ENCODE data around the gene ATRN. TPM values are rescaled to one million over a fixed set of nuclear protein-coding genes. Genes with fewer than 3 reads are reported as not detected.
A peak's percentile ranks its signal among the peaks of the same experiment; 100 is the strongest.

ATRN gene
- total and polyA plus RNA-seq, 4 donors = 4.2 to 38.5 (median 21.2) TPM

GRCh38 chr20:3698591-3699001 is 227.8 kb downstream of the ATRN start:
- peak; percentile 66 to 81 (median 69) for DNase-seq

GRCh38 chr20:3699037-3699436 is 228.2 kb downstream of the ATRN start:
- no peak for ATAC-seq (ENCODE audit: insufficient read depth, low FRiP score)
- 84 to 98% methylated on average over 16 of the region's 16 CpGs for WGBS, 2 donors
- H3K36me3 ChIP-seq (ENCODE audit: control insufficient read depth in 4 of 4, insufficient read depth in 4 of 4, low read length in 4 of 4) = no peaks in the 10 kb centered on the region
- H3K9me3 ChIP-seq (ENCODE audit: control insufficient read depth in 4 of 4, insufficient read depth in 3 of 4, low read length in 3 of 4) = peaks cover 0 to 5% (median 2%) of the 10 kb centered on the region in 4 donors
- no peak overlapping the region for H3K4me3 ChIP-seq
- no peaks in the 10 kb centered on the region for H3K27me3 ChIP-seq (ENCODE audit: control insufficient read depth in 3 of 3, insufficient read depth in 3 of 3, low read length in 2 of 3)
- no peak for DNase-seq
- H3K4me1 ChIP-seq (ENCODE audit: control insufficient read depth in 5 of 5, insufficient read depth in 5 of 5, low read length in 5 of 5) = peaks cover 0 to 10% (median 0%) of the 10 kb centered on the region in 5 donors
- no peak for TF ChIP-seq CTCF (IDR thresholded peaks at IDR 0.05; ENCODE audit: control extremely low read depth, extremely low read depth)
- no peak overlapping the region for H3K9ac ChIP-seq (ENCODE audit: insufficient read depth in 1 of 2, low read length in 2 of 2)
- no peak overlapping the region for H3K27ac ChIP-seq (ENCODE audit: low read depth in 1 of 2, low read length in 1 of 2)

More at GRCh38 chr20:3698591-3699001, 227.8 kb downstream of the ATRN start:
- Histone ChIP-seq H3K27me3 (ENCODE audit: control insufficient read depth in 3 of 3, insufficient read depth in 3 of 3, low read length in 2 of 3) (no peaks in the 10 kb centered on the region), H3K9ac (ENCODE audit: insufficient read depth in 1 of 2, low read length in 2 of 2) (no peak overlapping the region), H3K4me3 (no peak overlapping the region), H3K27ac (ENCODE audit: low read depth in 1 of 2, low read length in 1 of 2) (no peak overlapping the region), H3K9me3 (ENCODE audit: control insufficient read depth in 4 of 4, insufficient read depth in 3 of 4, low read length in 3 of 4) (peaks cover 0 to 5% (median 2%) of the 10 kb centered on the region in 4 donors), H3K4me1 (ENCODE audit: control insufficient read depth in 5 of 5, insufficient read depth in 5 of 5, low read length in 5 of 5) (peaks cover 0 to 10% (median 0%) of the 10 kb centered on the region in 5 donors), H3K36me3 (ENCODE audit: control insufficient read depth in 4 of 4, insufficient read depth in 4 of 4, low read length in 4 of 4) (no peaks in the 10 kb centered on the region)
- no peak for ATAC-seq (ENCODE audit: insufficient read depth, low FRiP score)
- no peak for TF ChIP-seq CTCF (IDR thresholded peaks at IDR 0.05; ENCODE audit: control extremely low read depth, extremely low read depth)
- 77 to 98% methylated on average over 6 of the region's 6 CpGs for WGBS, 2 donors

Small RNAs within 50 kb of the gene (small RNA-seq; reads per million reads assigned to genes)
- not detected for gene AL353193.1 (ENCODE audit: low replicate concordance)

Other genes starting within 250 kb of the ATRN start
- gene SLC4A11, start 231.8 kb upstream of the ATRN start, total RNA-seq = 1 to 10 TPM in 1 of 2 donors, under 1 TPM in 1; 0.40 to 8.8 TPM
- 1 to 10 TPM; 2.8 to 6.5 TPM for gene SLC4A11, start 231.8 kb upstream of the ATRN start, polyA plus RNA-seq
- gene DNAAF9, start 63.3 kb upstream of the ATRN start, total RNA-seq = 10 to 100 TPM; 17.1 to 26.1 TPM
- gene DNAAF9, start 63.3 kb upstream of the ATRN start, polyA plus RNA-seq = 1 to 10 TPM; 5.9 to 6.1 TPM
- gene GFRA4, start 192.4 kb downstream of the ATRN start, total RNA-seq = not detected
- gene GFRA4, start 192.4 kb downstream of the ATRN start, polyA plus RNA-seq = not detected
- gene ADAM33, start 211.0 kb downstream of the ATRN start, total RNA-seq = 1 to 10 TPM; 6.6 to 9.6 TPM
- 10 to 100 TPM in 1 of 2 donors, 1 to 10 TPM in 1; 3.2 to 16.4 TPM for gene ADAM33, start 211.0 kb downstream of the ATRN start, polyA plus RNA-seq
- 10 to 100 TPM in 1 of 2 donors, 1 to 10 TPM in 1; 3.7 to 34.2 TPM for gene SIGLEC1, start 241.6 kb downstream of the ATRN start, total RNA-seq
- gene SIGLEC1, start 241.6 kb downstream of the ATRN start, polyA plus RNA-seq = 10 to 100 TPM; 18.1 to 19.2 TPM

Data from lung (tissue), 13 donors.